ENCODE data around the gene SAAL1. TPM values are rescaled to one million over a fixed set of nuclear protein-coding genes. Genes with fewer than 3 reads are reported as not detected.

Gene SAAL1
- 10 to 100 TPM; 14.8 to 45.8 TPM for total RNA-seq

- Histone ChIP-seq H3K9me3 (no peaks in the 10 kb centered on the region), H3K36me3 (replicated peaks in 1 of 2; ENCODE audit: insufficient read depth in 1 of 2, low read depth in 2 of 2) (peaks cover 0 to 2% of the 10 kb centered on the region in 2 donors), H3K4me3 (peak within 1 kb of the TSS; percentile 96 to 97), H3K27ac (peak within 1 kb of the TSS in 3 of 4 donors; percentile 31 to 59 (median 48)), H3K27me3 (no peaks in the 10 kb centered on the region), H3K4me1 (peaks cover 19% of the 10 kb centered on the region)
- WGBS, 2 donors: 3 to 7% methylated on average over 14 to 48 of the region's 48 CpGs
- peak; percentile 84 to 91 (median 87) for DNase-seq
- TF ChIP-seq CTCF (IDR thresholded peaks at IDR 0.05) (peak; percentile 49 to 79 (median 65)), POLR2A (IDR thresholded peaks at IDR 0.05) (peak in 2 of 3 donors; percentile 66 to 73)
- intact Hi-C loops (cut with DNase I): no loop called here
- peak; percentile 95 for ATAC-seq
Observed at GRCh38 chr11:18105802-18106574, at the start of gene SAAL1. TSS of gene SAAL1 (minus strand) at chr11:18106082. CDS start at chr11:18106041, 41 bp downstream.

GRCh38 chr11:18151581-18151980 is 45.7 kb upstream of the SAAL1 start:
- Histone ChIP-seq H3K9me3 (no peaks in the 10 kb centered on the region), H3K4me1 (no peaks in the 10 kb centered on the region), H3K27ac (no peak overlapping the region), H3K4me3 (no peak overlapping the region), H3K27me3 (no peaks in the 10 kb centered on the region), H3K36me3 (replicated peaks in 1 of 2; ENCODE audit: insufficient read depth in 1 of 2, low read depth in 2 of 2) (no peaks in the 10 kb centered on the region)
- intact Hi-C loops (cut with DNase I): no loop called here
- TF ChIP-seq POLR2A (IDR thresholded peaks at IDR 0.05) (no peak), CTCF (IDR thresholded peaks at IDR 0.05) (no peak)
- WGBS, 2 donors: 73 to 85% methylated on average over 3 of the region's 3 CpGs
- ATAC-seq (no peak), DNase-seq (no peak)

GRCh38 chr11:18145837-18146236 is 40.0 kb upstream of the SAAL1 start:
- TF ChIP-seq POLR2A (IDR thresholded peaks at IDR 0.05) (no peak), CTCF (IDR thresholded peaks at IDR 0.05) (no peak)
- intact Hi-C loops (cut with DNase I): no loop called here
- WGBS, 2 donors: 38 to 50% methylated on average over 3 of the region's 3 CpGs
- H3K4me3 ChIP-seq: no peak overlapping the region
- H3K9me3 ChIP-seq: no peaks in the 10 kb centered on the region
- DNase-seq: no peak
- ATAC-seq: no peak
- H3K4me1 ChIP-seq: no peaks in the 10 kb centered on the region
- no peaks in the 10 kb centered on the region for H3K27me3 ChIP-seq
- no peaks in the 10 kb centered on the region for H3K36me3 ChIP-seq (replicated peaks in 1 of 2; ENCODE audit: insufficient read depth in 1 of 2, low read depth in 2 of 2)
- H3K27ac ChIP-seq: no peak overlapping the region

GRCh38 chr11:18145025-18145424 is 39.1 kb upstream of the SAAL1 start:
- no peak overlapping the region for H3K4me3 ChIP-seq
- peak in 1 of 7 experiments; percentile 4 for TF ChIP-seq CTCF (IDR thresholded peaks at IDR 0.05)
- no peak for TF ChIP-seq POLR2A (IDR thresholded peaks at IDR 0.05)
- no peak for ATAC-seq
- H3K36me3 ChIP-seq (replicated peaks in 1 of 2; ENCODE audit: insufficient read depth in 1 of 2, low read depth in 2 of 2): no peaks in the 10 kb centered on the region
- no peak for DNase-seq
- no peak overlapping the region for H3K27ac ChIP-seq
- intact Hi-C loops (cut with DNase I): no loop called here
- H3K4me1 ChIP-seq: no peaks in the 10 kb centered on the region
- H3K27me3 ChIP-seq: no peaks in the 10 kb centered on the region
- 58 to 71% methylated on average over 2 of the region's 2 CpGs for WGBS, 2 donors
- no peaks in the 10 kb centered on the region for H3K9me3 ChIP-seq

GRCh38 chr11:18144243-18144642 is 38.4 kb upstream of the SAAL1 start:
- TF ChIP-seq CTCF (IDR thresholded peaks at IDR 0.05) (no peak), POLR2A (IDR thresholded peaks at IDR 0.05) (no peak)
- ATAC-seq: no peak
- no peak for DNase-seq
- Histone ChIP-seq H3K36me3 (replicated peaks in 1 of 2; ENCODE audit: insufficient read depth in 1 of 2, low read depth in 2 of 2) (no peaks in the 10 kb centered on the region), H3K4me1 (no peaks in the 10 kb centered on the region), H3K4me3 (no peak overlapping the region), H3K27me3 (no peaks in the 10 kb centered on the region), H3K27ac (no peak overlapping the region), H3K9me3 (no peaks in the 10 kb centered on the region)
- intact Hi-C loops (cut with DNase I): no loop called here
- WGBS, 2 donors: 65 to 67% methylated on average over 5 of the region's 5 CpGs

Data from body of pancreas (tissue), 4 donors.